Stimulated activated CD4-positive, alpha-beta T cell treated with anti-CD3 and anti-CD28 coated beads, TNF-alpha, amount 100 ng/mL, for 1 hour (primary cell): Measurements from ENCODE around the gene GAMT.

Experiments used
- DNase-seq, 3 donors: peaks; one replicate each; pipeline ENCODE4 v3.0.0-alpha.2; 2020; ENCODE audit warnings: low read depth in 3 of 3, low spot score in 1 of 3

Gene GAMT

DNA sequence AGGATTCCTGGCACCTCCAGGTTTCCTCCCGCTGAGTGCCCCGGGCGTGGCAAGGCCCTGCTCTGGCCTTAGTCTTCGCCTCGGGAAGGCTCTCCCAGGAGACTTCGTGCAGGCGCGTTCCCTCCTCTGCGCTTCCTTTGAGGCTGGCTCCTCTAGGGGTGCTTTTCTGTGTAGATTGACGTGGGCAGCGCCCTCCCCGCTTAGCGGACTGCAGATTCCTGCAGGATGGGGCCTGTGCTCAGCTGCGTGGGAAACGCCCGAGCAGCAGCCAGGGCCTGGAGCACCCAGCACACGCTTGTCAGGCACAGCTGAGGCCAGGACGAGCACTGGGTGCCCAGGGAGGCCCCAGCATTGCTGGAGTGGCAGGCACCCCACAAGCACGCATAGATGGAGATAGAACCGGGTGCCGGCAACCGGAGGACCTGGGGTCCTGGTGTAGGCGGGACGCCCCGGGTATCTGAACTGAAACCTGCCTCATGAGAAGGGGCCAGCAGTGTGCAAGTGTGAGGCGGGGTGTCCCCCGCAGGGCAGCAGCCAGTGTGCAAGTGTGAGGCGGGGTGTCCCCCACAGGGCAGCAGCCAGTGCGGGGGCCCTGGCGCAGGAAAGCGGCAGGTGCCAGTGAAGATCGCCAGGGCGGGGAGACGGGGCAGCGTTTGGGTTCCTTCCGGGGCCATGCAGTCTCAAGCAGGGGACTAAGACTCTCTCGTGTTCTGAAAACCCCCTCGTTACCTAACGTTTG, 14.2 kb downstream of the GAMT start:
- DNase-seq = no peak

DNA sequence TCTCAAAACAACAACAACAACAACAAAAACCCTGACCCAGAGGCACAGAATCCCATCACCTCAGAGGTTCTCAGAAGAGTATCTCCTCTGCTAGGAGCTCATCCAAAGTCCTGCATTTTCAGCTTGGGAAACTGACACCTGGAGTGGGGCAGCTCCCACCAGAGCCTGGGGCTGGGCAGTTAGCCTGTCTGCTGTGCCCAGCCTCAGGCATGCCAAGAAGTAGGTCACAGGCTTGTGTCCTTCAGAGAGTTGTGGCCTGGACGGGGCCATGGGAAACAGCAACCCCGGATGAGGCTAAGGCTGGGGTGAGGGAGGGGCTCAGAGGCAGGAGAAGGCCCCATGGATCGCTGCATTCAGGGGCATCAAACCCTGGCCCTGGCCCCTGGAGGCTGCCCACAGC, 15.5 kb downstream of the GAMT start:
- no peak for DNase-seq

DNA sequence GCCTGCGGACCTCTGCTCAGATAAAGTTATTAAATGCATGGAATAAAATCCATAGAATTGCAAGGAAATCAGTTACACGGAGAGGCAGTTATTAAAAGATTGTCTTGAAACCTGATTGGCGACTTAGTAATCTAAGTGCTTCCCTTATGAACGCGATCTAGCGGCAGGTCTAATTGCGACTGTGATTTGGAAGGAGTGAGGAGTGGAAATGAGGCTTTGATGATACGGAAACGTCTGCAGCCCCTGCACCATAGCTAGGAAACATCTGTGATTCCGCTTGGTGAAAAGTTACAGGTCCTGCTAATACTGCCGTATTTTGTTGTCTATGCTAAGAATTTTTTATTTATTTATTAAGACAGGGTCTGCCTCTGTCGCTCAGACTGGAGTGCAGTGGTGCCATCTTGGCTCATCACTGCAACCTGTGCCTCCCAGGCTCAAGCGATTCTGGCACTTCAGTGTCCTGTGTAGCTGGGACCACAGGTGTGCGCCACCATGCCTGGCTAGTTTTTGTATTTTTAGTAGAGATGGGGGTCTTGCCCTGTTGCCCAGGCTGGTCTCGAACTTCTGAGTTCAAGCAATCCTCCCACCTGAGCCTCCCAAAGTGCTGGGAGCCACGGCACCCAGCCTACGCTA, 16.7 kb downstream of the GAMT start:
- no peak for DNase-seq

DNA sequence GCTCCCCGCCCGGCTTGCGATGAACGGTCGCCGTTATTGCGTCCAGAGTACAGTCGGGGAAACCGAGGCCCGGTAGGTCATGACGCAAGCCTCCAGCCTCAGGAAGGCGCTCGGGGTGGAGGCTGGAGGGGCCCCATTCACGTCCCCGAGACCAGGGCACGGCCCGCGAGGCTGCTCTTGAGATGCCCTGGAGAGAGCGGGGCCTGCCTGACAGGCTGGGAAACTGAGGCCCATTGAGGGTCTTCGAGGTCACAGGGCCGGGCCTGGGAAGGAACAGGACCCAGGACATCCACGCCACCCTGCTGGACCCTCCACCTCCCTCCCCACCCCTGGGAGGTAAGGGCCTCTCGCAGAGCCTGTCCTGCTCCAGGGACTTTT, 17.3 kb downstream of the GAMT start:
- no peak for DNase-seq

DNA sequence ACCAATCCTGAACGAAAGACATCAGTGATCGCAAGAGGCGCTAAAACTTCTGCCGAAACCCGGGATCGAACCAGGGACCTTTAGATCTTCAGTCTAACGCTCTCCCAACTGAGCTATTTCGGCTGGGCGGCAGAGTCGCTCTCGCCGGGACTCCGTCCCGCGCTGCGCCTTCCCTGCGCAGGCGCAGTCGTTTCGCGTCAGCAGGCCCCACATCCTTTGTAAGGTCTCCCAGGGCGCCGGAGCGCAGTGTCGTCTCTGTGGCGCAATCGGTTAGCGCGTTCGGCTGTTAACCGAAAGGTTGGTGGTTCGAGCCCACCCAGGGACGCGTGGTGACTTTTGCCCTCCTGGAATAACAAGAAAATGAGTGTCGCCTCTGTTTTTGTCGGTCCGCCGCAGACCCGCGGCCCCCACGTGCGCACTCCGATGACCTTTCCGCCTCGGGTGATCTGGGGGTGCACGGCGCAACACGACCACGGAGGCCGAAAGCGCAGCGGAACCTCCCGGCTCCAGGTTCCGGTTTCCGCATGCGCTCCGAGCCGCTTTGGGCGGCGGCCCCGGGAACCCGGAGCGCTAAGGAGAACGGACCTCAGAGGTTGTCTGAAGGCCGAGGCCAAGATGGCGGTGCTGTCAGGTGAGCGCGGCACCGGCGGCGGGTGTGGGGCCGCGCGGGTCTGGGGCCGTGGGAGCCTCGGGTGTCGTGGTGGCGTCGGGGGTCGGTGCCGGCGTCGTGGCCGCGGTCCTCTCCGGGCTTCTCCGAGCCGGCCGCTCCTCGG, 17.8 kb downstream of the GAMT start, which contains the start of gene NDUFS7:
Gene NDUFS7, plus strand, starts transcription at position 596 of the 773 bp plus-strand sequence. Its CDS starts 20 bp downstream, at position 616.
- DNase-seq = peak; percentile 79 to 98 (median 98)

DNA sequence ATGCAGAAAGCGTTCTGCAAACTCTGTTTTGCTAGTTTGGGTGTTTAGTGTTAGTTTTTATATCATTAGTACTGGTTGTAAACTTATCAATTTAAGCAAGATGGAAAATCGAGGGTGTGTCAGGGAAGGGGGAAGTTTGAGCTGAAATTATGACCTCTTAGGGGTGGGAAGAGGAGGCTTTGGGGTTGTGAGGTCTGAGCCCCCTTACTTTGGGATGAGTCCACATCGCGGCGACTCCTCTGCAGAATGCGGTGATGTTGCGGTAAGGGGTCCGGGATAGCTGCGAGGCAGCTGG, 18.4 kb downstream of the GAMT start:
- no peak for DNase-seq

DNA sequence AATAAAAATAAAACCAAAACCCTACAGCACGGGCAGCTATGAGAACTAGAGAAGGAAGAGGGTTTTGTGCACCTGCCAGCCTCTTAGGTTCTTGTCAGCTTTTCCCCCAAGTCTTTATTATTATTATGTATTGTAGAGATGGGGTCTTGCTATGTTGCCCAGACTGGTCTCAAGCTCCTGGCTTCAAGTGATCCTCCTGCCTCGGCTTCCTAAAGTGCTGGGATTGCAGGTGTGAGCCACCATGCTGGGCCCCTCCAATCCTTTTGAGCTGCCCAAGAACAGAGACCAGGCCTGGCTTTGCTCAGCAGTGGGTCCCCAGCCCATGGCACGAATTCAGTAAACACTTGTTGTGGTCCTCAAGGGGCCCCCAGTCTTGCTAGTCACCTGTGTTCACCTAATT, 19.1 kb downstream of the GAMT start:
- DNase-seq = no peak

DNA sequence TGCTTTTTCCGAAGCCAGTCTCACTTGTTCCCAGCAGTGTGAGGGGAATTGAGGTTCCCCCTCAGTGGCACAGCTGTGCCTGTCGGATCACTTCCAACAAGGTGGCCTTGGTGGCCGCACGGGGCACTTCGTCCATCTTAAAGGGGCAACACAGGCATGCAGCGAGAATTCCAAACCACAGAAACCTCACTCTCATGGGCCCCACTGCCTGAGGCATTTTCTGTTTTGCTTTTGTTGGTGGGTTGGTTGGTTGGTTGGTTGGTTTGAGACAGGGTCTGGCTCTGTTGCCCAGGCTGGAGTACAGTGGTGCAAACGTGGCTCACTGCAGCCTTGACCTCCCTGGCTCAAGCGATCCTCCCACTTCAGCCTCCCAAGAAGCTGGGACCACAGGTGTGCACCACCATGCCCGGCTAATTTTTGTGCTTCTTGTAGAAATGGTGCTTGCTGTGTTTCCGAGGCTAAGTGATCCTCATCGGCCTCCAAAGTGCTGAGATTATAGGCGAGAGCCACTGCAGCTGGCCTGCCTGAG, 21.3 kb downstream of the GAMT start:
- DNase-seq = no peak

DNA sequence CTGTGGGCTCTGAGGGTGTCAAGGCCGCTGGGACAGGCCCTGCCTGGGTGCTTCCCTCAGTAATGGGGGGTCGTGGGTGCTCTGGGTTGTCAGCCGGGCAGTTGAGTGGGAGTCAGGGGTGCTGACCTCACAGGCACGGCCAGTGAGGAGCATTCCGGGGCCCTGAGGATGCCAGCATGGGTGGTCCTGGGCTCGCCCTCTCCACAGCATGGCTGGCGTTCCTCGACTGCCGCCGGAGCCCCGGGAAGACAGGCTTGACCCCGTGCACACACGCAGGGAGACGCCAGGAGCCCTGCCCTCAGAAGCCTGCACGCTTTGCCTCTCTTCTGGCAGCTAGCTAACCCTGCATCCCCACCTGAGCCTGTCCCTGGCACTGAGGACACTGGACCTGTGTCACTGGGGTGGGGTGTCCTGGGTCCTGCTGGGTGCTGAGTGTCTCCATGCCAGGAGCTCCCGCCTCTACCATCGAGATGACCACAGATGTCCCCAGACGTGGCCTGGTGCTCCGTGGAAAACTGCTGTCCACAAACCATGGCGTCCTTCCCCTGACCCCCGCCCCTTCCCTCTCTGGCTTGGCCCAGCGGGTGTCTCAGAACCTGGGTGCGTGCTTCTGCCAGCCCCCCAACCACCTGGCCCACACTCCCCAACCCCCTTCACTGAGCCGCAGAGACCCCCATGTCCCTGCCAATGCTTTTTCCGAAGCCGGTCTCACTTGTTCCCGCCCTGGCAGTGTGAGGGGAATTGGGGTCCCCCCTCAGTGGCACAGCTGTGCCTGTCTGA, 22.0 kb downstream of the GAMT start:
- DNase-seq = no peak

DNA sequence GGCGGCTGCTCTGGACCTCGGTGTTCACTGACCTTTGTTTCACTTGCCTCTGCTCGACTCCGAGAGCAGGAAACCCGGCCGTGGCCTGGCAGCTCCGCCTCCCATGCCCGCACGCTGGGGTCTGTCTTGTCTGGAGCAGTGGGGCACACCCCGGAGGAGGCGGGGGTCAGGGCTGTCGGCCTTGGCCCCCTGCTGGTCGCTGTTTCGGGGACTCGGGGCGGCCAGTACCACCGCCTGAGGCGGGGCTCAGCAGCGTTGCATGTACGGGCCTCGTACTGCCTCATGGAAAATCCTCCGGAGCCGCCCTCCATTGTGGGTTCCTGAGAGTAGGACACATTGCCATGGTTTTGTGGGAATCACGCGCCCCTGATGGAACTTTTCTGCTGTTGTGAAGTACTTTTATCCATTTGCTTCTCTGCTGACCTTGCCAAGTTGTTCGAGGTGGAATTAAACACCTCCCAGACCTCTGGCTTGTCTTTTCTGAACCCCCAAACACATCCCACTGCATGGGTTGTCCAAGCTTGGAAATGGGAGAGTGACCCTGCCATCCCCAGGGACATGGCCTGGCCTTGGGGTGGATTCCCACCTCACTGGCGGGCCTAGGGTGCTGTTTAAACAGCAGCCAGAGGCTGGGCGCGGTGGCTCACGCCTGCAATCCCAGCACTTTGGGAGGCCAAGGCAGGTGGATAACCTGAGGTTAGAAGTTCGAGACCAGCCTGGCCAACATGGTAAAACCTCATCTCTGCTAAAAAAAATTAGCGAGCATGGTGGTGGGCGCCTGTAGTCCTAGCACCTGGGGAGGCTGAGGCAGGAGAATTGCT, 23.2 kb downstream of the GAMT start:
- DNase-seq = no peak

DNA sequence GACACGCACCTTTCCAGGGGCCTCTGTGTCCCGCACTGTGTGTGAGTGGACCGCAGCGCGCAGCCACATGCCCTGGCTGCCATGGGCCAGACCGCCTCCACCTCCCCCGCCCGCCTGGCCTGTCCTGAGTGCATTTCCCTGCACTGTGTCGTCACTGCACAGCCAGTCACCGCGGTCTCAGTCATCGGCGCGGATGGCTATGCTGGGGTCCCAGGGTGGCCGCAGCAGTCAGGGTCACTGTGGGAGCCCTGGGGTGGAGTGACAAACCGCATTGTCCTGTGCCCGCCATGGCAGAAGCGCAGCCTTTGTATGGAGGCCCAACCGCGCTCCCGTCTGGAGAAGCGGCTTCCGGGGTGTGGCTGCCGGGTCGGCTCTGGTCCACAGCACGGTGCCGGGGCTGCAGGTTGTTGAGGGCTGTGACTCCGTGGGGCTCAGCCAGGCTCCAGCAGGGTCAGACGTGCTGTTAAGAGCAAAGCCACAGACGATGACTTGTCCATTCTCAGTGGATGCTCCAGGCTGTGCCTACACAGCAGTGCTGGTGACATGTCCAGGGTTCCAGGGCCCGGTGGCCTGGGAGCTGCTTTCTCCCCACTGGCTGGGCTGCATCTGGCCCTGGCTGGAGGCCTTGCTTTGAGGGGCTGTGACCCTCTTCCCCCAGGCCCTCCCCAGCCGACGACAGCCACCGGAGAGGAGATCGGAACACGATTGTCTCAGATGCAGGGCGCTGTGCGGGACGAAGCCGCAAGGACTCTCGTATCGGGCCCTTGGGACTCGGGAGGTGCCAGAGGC, 24.0 kb downstream of the GAMT start:
- DNase-seq = no peak

DNA sequence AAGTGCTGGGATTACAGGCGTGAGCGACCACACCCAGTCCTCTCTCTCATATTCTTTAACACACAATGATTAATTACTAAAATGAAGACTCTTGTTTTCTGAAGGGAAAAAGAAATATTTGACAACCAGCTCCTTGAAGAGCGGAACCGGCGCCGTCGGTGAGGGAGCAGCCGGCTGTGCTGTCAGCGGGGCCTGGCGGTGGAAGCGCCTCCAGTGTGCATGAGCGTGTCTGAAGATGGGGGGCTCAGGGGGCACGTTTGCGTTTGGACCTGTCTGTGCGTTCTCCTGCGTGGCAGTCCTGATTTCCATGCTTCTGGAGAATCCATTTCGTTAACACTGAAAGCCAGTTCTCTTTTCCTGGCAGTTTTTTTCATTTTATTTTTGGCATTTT, 24.9 kb downstream of the GAMT start:
- no peak for DNase-seq

DNA sequence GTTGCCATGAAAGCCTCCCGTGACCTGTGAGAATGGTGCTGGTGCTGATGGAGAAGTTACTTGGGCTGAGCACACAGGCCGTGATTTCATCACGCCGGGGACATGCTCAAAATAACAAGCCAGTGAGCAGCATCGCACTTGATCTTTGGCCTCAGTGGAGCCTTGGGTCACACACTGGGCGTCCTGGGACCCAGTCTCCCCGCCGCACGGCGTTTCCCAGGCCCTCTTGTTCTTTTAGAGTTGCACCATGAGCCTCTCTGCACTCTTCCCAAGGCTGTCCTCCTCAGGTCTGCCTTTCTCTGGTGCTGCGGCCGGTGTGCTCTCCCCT, 27.1 kb downstream of the GAMT start:
- no peak for DNase-seq

DNA sequence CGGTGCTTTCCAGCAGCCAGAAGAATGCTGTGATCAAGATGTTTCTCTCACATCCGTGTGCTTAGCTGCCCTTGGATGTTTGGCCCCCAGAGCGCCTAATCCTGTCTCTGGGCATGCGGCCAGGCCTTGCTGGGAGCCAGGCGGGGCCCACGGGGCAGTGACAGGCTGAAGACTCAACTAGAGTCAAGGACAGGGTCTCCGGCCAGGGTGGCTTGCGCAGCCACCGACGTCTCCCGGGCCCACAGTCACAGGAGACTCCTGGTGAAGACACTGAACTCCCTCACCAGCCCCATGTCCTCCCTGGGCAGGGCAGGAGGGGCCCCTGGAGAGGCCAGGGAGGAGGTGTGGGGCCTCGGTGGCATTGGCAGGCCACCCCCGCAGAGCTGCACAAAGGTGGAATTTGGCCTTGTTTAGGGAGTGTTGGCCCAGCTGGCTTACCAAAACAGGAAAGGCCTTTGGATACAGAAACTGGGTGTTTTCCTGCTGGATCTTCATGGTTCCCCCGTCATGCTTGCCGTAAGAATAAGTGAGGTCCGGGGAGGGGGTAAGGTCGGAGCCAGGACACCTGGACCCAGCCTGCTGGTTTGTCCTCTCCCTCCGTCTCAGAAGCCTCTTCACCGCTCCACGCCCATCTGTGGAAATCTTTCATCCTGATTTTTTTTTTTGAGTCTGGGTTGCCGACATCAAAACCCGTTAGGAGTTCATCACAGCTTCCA, 27.6 kb downstream of the GAMT start:
- DNase-seq = no peak

DNA sequence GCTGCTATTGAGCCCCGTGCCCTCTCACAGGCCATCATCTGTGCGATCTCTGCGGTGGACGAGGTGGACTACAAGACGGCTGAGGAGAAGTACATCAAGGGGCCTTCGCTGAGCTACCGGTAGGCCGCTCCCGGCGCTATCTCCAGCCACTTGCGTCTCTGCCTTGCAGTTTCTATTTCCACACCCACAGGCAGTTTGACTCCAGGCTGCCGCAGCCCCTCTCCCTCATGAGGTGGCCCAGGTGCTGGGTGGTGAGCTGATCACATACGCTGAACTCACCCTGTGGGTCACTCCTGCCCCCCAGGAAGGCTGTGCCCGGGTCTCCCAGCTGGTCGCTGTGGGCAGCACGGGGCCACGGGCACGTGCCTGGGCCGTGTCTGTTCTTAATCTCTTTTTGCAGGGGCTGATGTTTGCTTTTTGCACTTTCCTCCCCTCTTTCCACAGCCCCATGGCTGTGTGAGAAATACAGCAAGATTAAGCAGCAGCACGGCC, 28.3 kb downstream of the GAMT start:
- DNase-seq = no peak

DNA sequence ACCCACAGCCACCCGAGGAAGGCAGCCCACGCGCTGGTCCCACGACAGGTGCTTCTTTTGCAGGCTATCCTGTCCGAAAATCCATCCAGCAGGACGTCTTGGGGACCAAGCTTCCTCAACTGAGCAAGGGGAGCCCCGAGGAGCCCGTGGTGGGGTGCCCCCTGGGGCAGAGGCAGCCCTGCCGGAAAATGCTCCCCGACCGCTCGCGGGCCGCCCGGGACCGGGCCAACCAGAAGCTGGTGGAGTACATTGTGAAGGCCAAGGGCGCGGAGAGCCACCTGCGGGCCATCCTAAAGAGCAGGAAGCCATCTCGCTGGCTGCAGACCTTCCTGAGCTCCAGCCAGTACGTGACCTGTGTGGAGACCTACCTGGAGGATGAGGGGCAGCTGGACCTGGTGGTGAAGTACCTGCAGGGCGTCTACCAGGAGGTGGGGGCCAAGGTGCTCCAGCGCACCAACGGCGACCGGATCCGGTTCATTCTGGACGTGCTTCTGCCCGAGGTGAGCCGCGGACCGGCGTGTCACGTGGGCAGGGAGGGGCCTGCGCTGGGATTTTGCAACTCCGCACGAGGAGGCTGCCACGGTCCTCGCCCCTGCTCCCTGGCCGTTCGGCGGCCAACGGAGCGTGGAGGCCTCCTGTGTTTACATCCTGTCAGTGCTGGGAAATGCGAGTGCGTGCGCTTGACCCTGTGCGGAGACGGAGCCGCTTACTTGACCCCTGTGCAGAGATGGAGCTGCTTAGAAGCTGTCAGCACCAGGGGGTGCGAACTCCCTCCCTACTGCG, 30.6 kb downstream of the GAMT start:
- no peak for DNase-seq

DNA sequence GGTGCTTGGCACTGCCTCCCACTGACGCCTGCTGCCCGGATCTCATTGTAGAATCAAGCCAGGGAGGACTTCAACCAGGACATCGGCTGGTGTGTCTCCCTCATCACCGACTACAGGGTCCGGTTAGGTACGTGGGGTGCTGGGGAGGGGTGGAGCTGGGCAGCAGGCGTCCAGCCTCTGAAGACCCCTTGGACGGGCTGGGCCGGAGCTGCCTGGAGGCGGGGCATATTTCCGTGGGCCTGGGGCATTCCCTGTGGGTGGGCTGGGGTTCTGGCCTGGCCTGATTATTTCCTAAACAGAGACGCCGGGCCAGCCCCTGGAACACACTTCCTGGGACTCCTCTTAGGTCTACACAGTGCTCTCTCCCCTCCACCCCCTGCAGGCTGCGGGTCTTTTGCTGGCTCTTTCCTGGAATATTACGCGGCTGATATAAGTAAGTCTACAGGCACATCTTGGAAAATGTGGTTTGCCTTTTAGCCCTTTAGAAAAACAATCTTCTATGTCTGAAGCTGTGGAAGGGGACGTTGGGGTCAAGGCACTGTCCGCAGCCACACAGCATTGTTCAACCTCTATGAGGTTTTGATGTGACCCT, 32.0 kb downstream of the GAMT start:
- no peak for DNase-seq
